Panc1 (cell line): ENCODE data around the gene GMPPA. TPM values are rescaled to one million over a fixed set of nuclear protein-coding genes. Genes with fewer than 3 reads are reported as not detected.

ENCODE experiments used
- ATAC-seq: fragments of 200-7000 bp; cut with Tn5 transposase; 2 replicates; pipeline ENCODE4 v1.9.1; 2020; ENCODE audit warnings: mild to moderate bottlenecking, moderate library complexity
- BruUV-seq: library from RNA; stranded (reverse); fragments of 400-500 nt; replicated peaks from 2 replicates; lab custom pipeline; 2021; lab: Mats Ljungman, UMichigan
- CTCF ChIA-PET: fragments of 300-600 bp; sonication (Branson Sonifier 250); formaldehyde crosslinking; loops from one replicate; lab custom pipeline; 2022; ENCODE audit warnings: antibody characterized with exemption; lab: Charles Lee
- POLR2A ChIA-PET: fragments of 300-600 bp; sonication (Branson Sonifier 250); formaldehyde crosslinking; loops from one replicate; lab custom pipeline; 2022; ENCODE audit warnings: antibody characterized with exemption; lab: Charles Lee
- DNase-seq: peaks from one replicate; pipeline ENCODE4 v3.0.0-alpha.2; 2010; ENCODE audit warnings: low read depth, low spot score
- H3K27ac ChIP-seq: 2 replicates; pipeline ENCODE4 v1.5.1; 2011; ENCODE audit warnings: mild to moderate bottlenecking, low read length, inconsistent platforms
- H3K27me3 ChIP-seq: fragments of 200-500 bp; sonication (Bioruptor generic); 2 replicates; pipeline ENCODE4 v1.6.0; 2014; ENCODE audit warnings: low read length, inconsistent platforms; ENCODE audit not compliant: control insufficient read depth, insufficient read depth
- H3K36me3 ChIP-seq: fragments of 200-500 bp; sonication (Bioruptor generic); 2 replicates; pipeline ENCODE4 v1.5.1; 2014; ENCODE audit warnings: inconsistent platforms, mild to moderate bottlenecking, low read length, moderate library complexity; ENCODE audit not compliant: control insufficient read depth, insufficient read depth
- H3K4me1 ChIP-seq: 2 replicates; pipeline ENCODE4 v1.5.1; 2011; ENCODE audit warnings: inconsistent platforms, mild to moderate bottlenecking, low read length, moderate library complexity; ENCODE audit not compliant: control insufficient read depth, insufficient read depth
- H3K4me3 ChIP-seq, 2 experiments: 2 replicates each; pipeline ENCODE4 v1.5.1; 2011 to 2012; ENCODE audit warnings: low read depth in 2 of 2, low read length in 2 of 2, mild to moderate bottlenecking in 2 of 2, inconsistent platforms in 1 of 2, moderate library complexity in 1 of 2
- H3K9me3 ChIP-seq: fragments of 200-500 bp; sonication (Bioruptor generic); 2 replicates; pipeline ENCODE4 v1.5.1; 2014; ENCODE audit warnings: low read depth, mild to moderate bottlenecking, inconsistent platforms, low read length, moderate library complexity; ENCODE audit not compliant: control insufficient read depth, insufficient read depth
- CTCF ChIP-seq: fragments of 450-650 bp; IDR thresholded peaks from 2 replicates; pipeline ENCODE4 v1.5.1; 2017; ENCODE audit warnings: mild to moderate bottlenecking
- POLR2AphosphoS5 ChIP-seq: IDR thresholded peaks from 2 replicates; pipeline ENCODE4 v1.6.1; 2012; ENCODE audit warnings: mild to moderate bottlenecking, low read depth, low read length, moderate library complexity
- REST ChIP-seq, 2 experiments: IDR thresholded peaks; 2 replicates each; pipeline ENCODE4 v1.6.1; 2011 to 2012; ENCODE audit warnings: low read depth in 2 of 2, control low read depth in 1 of 2, low read length in 1 of 2, mild to moderate bottlenecking in 1 of 2, moderate library complexity in 1 of 2; ENCODE audit not compliant: insufficient read depth in 1 of 2
- SIN3A ChIP-seq: IDR thresholded peaks from 2 replicates; pipeline ENCODE4 v1.6.1; 2012; ENCODE audit warnings: low read depth, mild to moderate bottlenecking, low read length, moderate library complexity, borderline replicate concordance; ENCODE audit not compliant: insufficient read depth
- TCF7L2 ChIP-seq: IDR thresholded peaks from 2 replicates; pipeline ENCODE4 v1.6.1; 2011; ENCODE audit warnings: mild to moderate bottlenecking, low read depth, low read length, inconsistent platforms
- in situ Hi-C: cut with HindIII; loops from 2 replicates; pipeline ENCODE4 v1.10.0; 2016; ENCODE audit warnings: low sequenced_read_pairs, low pct_unique_long_range_greater_than_20kb
- intact Hi-C: fragments of 100-400 bp; cut with micrococcal nuclease; formaldehyde crosslinking; loops from one replicate; pipeline ENCODE4 v1.10.0; 2022; ENCODE audit not compliant: unreplicated experiment
- total RNA-seq: library from RNA; stranded (reverse); gene quantifications from one replicate; pipeline ENCODE4 v1.2.1, GENCODE V29; 2021; ENCODE audit not compliant: unreplicated experiment

The GMPPA gene
- total RNA-seq, 1 experiment from 2014 or later: 66.2 TPM

GRCh38 chr2:219507581-219508443 is 9.1 kb downstream of the GMPPA start:
- Histone ChIP-seq H3K27me3 (no peaks in the 10 kb centered on the region; the same call in 1 of the 2 replicates), H3K27ac (no peak overlapping the region), H3K4me3 (no peak overlapping the region), H3K4me1 (peaks cover 22% of the 10 kb centered on the region), H3K9me3 (no peaks in the 10 kb centered on the region), H3K36me3 (no peaks in the 10 kb centered on the region)
- intact Hi-C loops: no loop called here
- no peak for ATAC-seq
- TF ChIP-seq REST (IDR thresholded peaks at IDR 0.05; ENCODE audit: insufficient read depth in 1 of 2, low read depth in 2 of 2, low read length in 1 of 2): peak; percentile 72 to 77; a peak in 3 of 4 replicates
- no peak for TF ChIP-seq POLR2AphosphoS5
- no TSS peak for BruUV-seq
- in situ Hi-C loops: no loop called here
- POLR2A ChIA-PET: interaction anchor here (0.5 to 0.7 kb wide), 2 partner anchors 120 to 611 kb away, joined by 3 to 4 read pairs; no protein-coding TSS in a partner anchor
- DNase-seq: no peak
- CTCF ChIA-PET: interaction anchor here (0.6 to 3.0 kb wide), 4 partner anchors 12 to 31 kb away, joined by 3 to 24 read pairs (median 4); a partner anchor contains a TSS

- Histone ChIP-seq H3K36me3 (no peaks in the 10 kb centered on the region), H3K9me3 (no peaks in the 10 kb centered on the region), H3K4me1 (peaks cover 22% of the 10 kb centered on the region), H3K4me3 (no peak overlapping the region), H3K27me3 (no peaks in the 10 kb centered on the region; the same call in 1 of the 2 replicates), H3K27ac (no peak overlapping the region)
- POLR2A ChIA-PET: no interaction called here
- DNase-seq (no peak), ATAC-seq (no peak)
- in situ Hi-C loops: no loop called here
- intact Hi-C loops: no loop called here
- CTCF ChIA-PET: interaction anchor here (1.4 to 3.0 kb wide), 2 partner anchors 13 to 22 kb away, joined by 4 to 24 read pairs; a partner anchor contains a TSS
- no peak for TF ChIP-seq SIN3A
- no peak for TF ChIP-seq REST (IDR thresholded peaks at IDR 0.05; ENCODE audit: insufficient read depth in 1 of 2, low read depth in 2 of 2, low read length in 1 of 2)
- TF ChIP-seq TCF7L2: no peak
- no peak for TF ChIP-seq POLR2AphosphoS5
- TF ChIP-seq CTCF: no peak
- BruUV-seq: no TSS peak
Measured at GRCh38 chr2:219508444-219508734, 9.7 kb downstream of the GMPPA start.
